IMR-90 (cell line): ENCODE measurements around the gene PSMG4. TPM values are rescaled to one million over a fixed set of nuclear protein-coding genes. Genes with fewer than 3 reads are reported as not detected.

Experiments used
- ATAC-seq: fragments of 200-7000 bp; cut with Tn5 transposase; 2 replicates; pipeline ENCODE4 v1.9.1; 2020; ENCODE audit warnings: low read depth, mild to moderate bottlenecking, moderate library complexity
- Bru-seq: library from RNA; stranded (reverse); fragments of 400-500 nt; gene quantifications from one replicate; lab custom pipeline; 2021; lab: Mats Ljungman, UMichigan
- BruChase-seq, 2 experiments: library from RNA; stranded (reverse); fragments of 400-500 nt; gene quantifications; one replicate each; lab custom pipeline; 2021; lab: Mats Ljungman, UMichigan
- BruUV-seq: library from RNA; stranded (reverse); fragments of 400-500 nt; replicated peaks from 2 replicates; lab custom pipeline; 2021; lab: Mats Ljungman, UMichigan
- CTCF ChIA-PET: fragments of 300-600 bp; formaldehyde crosslinking; extraction: SDS; loops from one replicate; lab custom pipeline; 2021; ENCODE audit warnings: antibody characterized with exemption; lab: Yijun Ruan, JAX
- POLR2A ChIA-PET: fragments of 300-600 bp; sonication (Branson Sonifier 250); formaldehyde crosslinking; loops from one replicate; lab custom pipeline; 2022; ENCODE audit warnings: antibody characterized with exemption; ENCODE audit not compliant: unreplicated experiment; lab: Charles Lee
- DNase-seq: peaks from one replicate; pipeline ENCODE4 v3.0.0; 2013
- H2AFZ ChIP-seq: replicated peaks from 2 replicates; pipeline ENCODE3; 2013; ENCODE audit warnings: low read length, mild to moderate bottlenecking; ENCODE audit not compliant: poor library complexity
- H2AK5ac ChIP-seq: 2 replicates; pipeline ENCODE4 v1.6.1; 2013; ENCODE audit warnings: low read depth, low read length, inconsistent platforms
- H2AK9ac ChIP-seq: replicated peaks from 2 replicates; pipeline ENCODE3; 2013; ENCODE audit warnings: mild to moderate bottlenecking, low read depth, low read length, moderate library complexity; ENCODE audit not compliant: poor library complexity
- H2BK120ac ChIP-seq: 2 replicates; pipeline ENCODE4 v1.6.1; 2013; ENCODE audit warnings: low read depth, low read length, inconsistent platforms
- H2BK15ac ChIP-seq: 3 replicates; pipeline ENCODE4 v1.6.1; 2013; ENCODE audit warnings: low read depth, low read length, inconsistent platforms
- H2BK20ac ChIP-seq: 2 replicates; pipeline ENCODE4 v1.6.1; 2013; ENCODE audit warnings: low read depth, mild to moderate bottlenecking, inconsistent platforms, low read length, moderate library complexity
- H2BK5ac ChIP-seq: 2 replicates; pipeline ENCODE4 v1.6.1; 2013; ENCODE audit warnings: mild to moderate bottlenecking, low read depth, low read length, inconsistent platforms; ENCODE audit not compliant: poor library complexity, severe bottlenecking
- H3K14ac ChIP-seq: replicated peaks from 2 replicates; pipeline ENCODE4 v1.6.1; 2013; ENCODE audit warnings: low read depth, low read length, inconsistent platforms
- H3K18ac ChIP-seq: 2 replicates; pipeline ENCODE4 v1.6.1; 2013; ENCODE audit warnings: low read depth, low read length, control low read depth
- H3K23ac ChIP-seq: 2 replicates; pipeline ENCODE4 v1.6.1; 2013; ENCODE audit warnings: low read depth, low read length, inconsistent platforms
- H3K27ac ChIP-seq: 2 replicates; pipeline ENCODE4 v1.5.1; 2013; ENCODE audit warnings: mild to moderate bottlenecking, control low read depth, low read length; ENCODE audit not compliant: insufficient read depth
- H3K27me3 ChIP-seq: 2 replicates; pipeline ENCODE4 v1.6.1; 2013; ENCODE audit warnings: low read length; ENCODE audit not compliant: control insufficient read depth, insufficient read depth
- H3K36me3 ChIP-seq: 2 replicates; pipeline ENCODE4 v1.6.1; 2013; ENCODE audit warnings: low read length, mixed read lengths; ENCODE audit not compliant: control insufficient read depth, insufficient read depth
- H3K4ac ChIP-seq: 2 replicates; pipeline ENCODE4 v1.6.1; 2013; ENCODE audit warnings: low read depth, low read length, inconsistent platforms
- H3K4me1 ChIP-seq: 2 replicates; pipeline ENCODE4 v1.6.1; 2013; ENCODE audit warnings: low read length, mixed read lengths; ENCODE audit not compliant: control insufficient read depth, insufficient read depth
- H3K4me2 ChIP-seq: 2 replicates; pipeline ENCODE4 v1.6.1; 2013; ENCODE audit warnings: low read depth, mild to moderate bottlenecking, control low read depth, low read length, moderate library complexity
- H3K4me3 ChIP-seq: 2 replicates; pipeline ENCODE4 v1.5.1; 2013; ENCODE audit warnings: low read depth, mild to moderate bottlenecking, control low read depth, low read length, moderate library complexity; ENCODE audit not compliant: insufficient read depth
- H3K56ac ChIP-seq: 2 replicates; pipeline ENCODE4 v1.6.1; 2013; ENCODE audit warnings: low read length, inconsistent platforms; ENCODE audit not compliant: insufficient read depth; ENCODE audit errors: extremely low read depth
- H3K79me1 ChIP-seq, 2 experiments: 2 replicates each; pipeline ENCODE4 v1.6.1; 2013; ENCODE audit warnings: low read length in 2 of 2, inconsistent platforms in 1 of 2, low read depth in 1 of 2
- H3K9ac ChIP-seq: 2 replicates; pipeline ENCODE4 v1.6.1; 2013; ENCODE audit warnings: low read depth, low read length, control low read depth
- H3K9me1 ChIP-seq: 2 replicates; pipeline ENCODE4 v1.6.1; 2013; ENCODE audit warnings: low read length, inconsistent platforms; ENCODE audit not compliant: insufficient read depth
- H3K9me3 ChIP-seq: 2 replicates; pipeline ENCODE4 v1.6.1; 2013; ENCODE audit warnings: low read length; ENCODE audit not compliant: control insufficient read depth, insufficient read depth
- H4K20me1 ChIP-seq: 2 replicates; pipeline ENCODE4 v1.6.1; 2013; ENCODE audit warnings: low read length, inconsistent platforms; ENCODE audit not compliant: insufficient read depth
- H4K5ac ChIP-seq: 2 replicates; pipeline ENCODE4 v1.6.1; 2013; ENCODE audit warnings: mild to moderate bottlenecking, low read depth, low read length, control low read depth
- H4K8ac ChIP-seq, 2 experiments: 2 replicates each; pipeline ENCODE4 v1.6.1; 2013; ENCODE audit warnings: low read depth in 2 of 2, low read length in 2 of 2, control low read depth in 1 of 2, inconsistent platforms in 1 of 2
- H4K91ac ChIP-seq: 2 replicates; pipeline ENCODE4 v1.6.1; 2013; ENCODE audit warnings: low read depth, low read length, inconsistent platforms; ENCODE audit not compliant: insufficient read depth
- MAZ ChIP-seq: IDR thresholded peaks from 2 replicates; pipeline ENCODE4 v1.6.1; 2012; ENCODE audit warnings: low read depth, mild to moderate bottlenecking, low read length, improper control_type of control experiment, moderate library complexity, borderline replicate concordance
- MXI1 ChIP-seq: IDR thresholded peaks from 2 replicates; pipeline ENCODE4 v1.6.1; 2012; ENCODE audit warnings: low read depth, mild to moderate bottlenecking, low read length, moderate library complexity, borderline replicate concordance
- POLR2A ChIP-seq: IDR thresholded peaks from 2 replicates; pipeline ENCODE4 v1.6.1; 2012; ENCODE audit warnings: mild to moderate bottlenecking, low read depth, low read length
- RCOR1 ChIP-seq: IDR thresholded peaks from 2 replicates; pipeline ENCODE4 v1.6.1; 2012; ENCODE audit warnings: mild to moderate bottlenecking, low read length, improper control_type of control experiment; ENCODE audit not compliant: insufficient replicate concordance
- SMC3 ChIP-seq: fragments of 150-350 bp; IDR thresholded peaks from 2 replicates; pipeline ENCODE4 v1.6.1; 2016; ENCODE audit warnings: low read depth, mild to moderate bottlenecking, antibody characterized with exemption, low read length, moderate library complexity
- WGBS, 2 experiments: methylation state at CpG; one replicate each; pipeline versions ENCODE4 v1.1.5 to v1.1.7; 2013; ENCODE audit warnings: missing lambda C conversion rate in 2 of 2; ENCODE audit not compliant: insufficient read length in 1 of 2; ENCODE audit errors: extremely low coverage in 2 of 2; 5-methylcytosine and 5-hydroxymethylcytosine counted together
- dilution Hi-C: fragments of 300-500 bp; cut with HindIII; formaldehyde crosslinking; loops from one replicate; pipeline ENCODE4 v1.14.3; 2018; ENCODE audit warnings: low sequenced_read_pairs; ENCODE audit not compliant: unreplicated experiment
- in situ Hi-C: fragments of 300-500 bp; cut with MboI; formaldehyde crosslinking; loops from 3 replicates; pipeline ENCODE4 v1.14.3; 2019; ENCODE audit warnings: low sequenced_read_pairs, inconsistent platforms, mixed read lengths
- intact Hi-C: fragments of 100-400 bp; cut with micrococcal nuclease; formaldehyde crosslinking; loops from 2 replicates; pipeline ENCODE4 v1.10.0; 2022
- long read RNA-seq: library from polyadenylated mRNA; unstranded; transcript quantifications from one replicate; pipeline ENCODE4 v2.0.0, GENCODE V29; 2021; ENCODE audit not compliant: unreplicated experiment
- polyA plus RNA-seq, 3 experiments: library from polyadenylated mRNA; depleted of rRNA; stranded (reverse); fragments of >200 nt; gene quantifications; 2 replicates each; pipeline ENCODE4 v1.2.3, GENCODE V29; 2012; ENCODE audit warnings: low replicate concordance in 1 of 3
- total RNA-seq: library from RNA; depleted of rRNA; stranded (reverse); fragments of >200 nt; gene quantifications from 2 replicates; pipeline ENCODE4 v1.2.3, GENCODE V29; 2012; rRNA removed

Gene PSMG4
- total RNA-seq (5.6 and 6.7 TPM in 2 replicates), polyA plus RNA-seq (2012; rRNA removed) (13.4 and 17.7 TPM in 2 replicates), Bru-seq, nascent RNA (percentile 45 among the genes with signal in this experiment), BruChase-seq, experiment 1, labeled RNA remaining after a 6-hour chase (percentile 54 among the genes with signal in this experiment), BruChase-seq, experiment 2, labeled RNA remaining after a 2-hour chase (percentile 63 among the genes with signal in this experiment)
- polyA plus RNA-seq (2012; cell fraction: cytosol; rRNA removed) = 34.8 and 53.3 TPM in 2 replicates
- 16.6 and 24.3 TPM in 2 replicates for polyA plus RNA-seq (2012; cell fraction: nucleus; rRNA removed; ENCODE audit: low replicate concordance)
- long read RNA-seq, transcript PSMG4-206 (3 exons, 838 nt) = major isoform, 10 of 17 reads
- long read RNA-seq, partial matches to known transcripts = 2 of 17 reads
- long read RNA-seq, other reads (novel, unspliced or antisense) = 2 of 17 reads

DNA sequence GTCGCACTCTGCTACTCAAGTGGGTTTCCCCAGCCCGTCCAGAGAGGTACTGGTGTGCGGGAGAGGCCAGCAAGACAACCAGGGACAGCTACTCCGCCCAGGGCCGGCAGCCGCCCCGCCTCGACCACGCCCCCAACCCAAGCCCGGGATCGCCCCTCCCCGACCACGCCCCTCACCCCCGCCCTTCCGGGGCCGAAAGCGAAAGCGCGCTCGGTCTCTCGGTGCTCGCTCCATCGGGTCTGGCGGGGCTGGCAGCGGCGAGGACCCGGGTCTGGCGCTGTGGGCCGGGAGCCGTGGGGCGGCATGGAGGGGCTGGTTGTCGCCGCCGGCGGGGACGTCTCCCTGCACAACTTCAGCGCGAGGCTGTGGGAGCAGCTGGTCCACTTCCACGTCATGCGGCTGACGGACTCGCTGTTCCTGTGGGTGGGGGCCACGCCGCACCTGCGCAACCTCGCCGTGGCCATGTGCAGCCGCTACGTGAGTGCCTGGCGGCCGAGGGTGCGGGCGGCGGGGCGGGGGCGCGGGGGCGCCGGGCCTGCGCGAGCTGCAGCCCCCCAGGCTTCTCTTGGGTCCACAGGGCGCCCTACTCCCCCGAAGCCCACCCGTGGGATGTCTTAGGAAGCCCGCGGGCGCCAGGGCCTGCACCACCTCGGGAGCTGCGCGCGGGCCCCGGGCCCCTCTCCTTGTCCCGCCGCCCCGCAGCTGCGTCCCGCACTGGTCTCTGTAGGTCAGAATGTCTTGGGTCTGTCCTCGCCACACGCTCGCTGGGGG lies at the start of gene PSMG4:
TSS of gene PSMG4 (plus strand) at position 228 of the 771 bp plus-strand sequence. CDS start at position 304, 76 bp downstream.
- Histone ChIP-seq H3K27me3 (peaks cover 1% of the 10 kb centered on the region; the same call in 1 of the 2 replicates), H2BK5ac (peak within 1 kb of the TSS; percentile 84), H4K91ac (peak within 1 kb of the TSS; percentile 69), H3K27ac (peak within 1 kb of the TSS; percentile 85), H2BK120ac (peak within 1 kb of the TSS; percentile 38; the same call in 1 of the 2 replicates), H2AFZ (peak within 1 kb of the TSS; percentile 98), H3K4me3 (peak within 1 kb of the TSS; percentile 99), H3K4ac (peak within 1 kb of the TSS; percentile 87), H3K36me3 (peaks cover 4% of the 10 kb centered on the region), H2AK5ac (peak within 1 kb of the TSS; percentile 73), H4K5ac (peak within 1 kb of the TSS; percentile 62), H3K14ac (peak within 1 kb of the TSS; percentile 76), H3K4me1 (peaks cover 3% of the 10 kb centered on the region; the same call in 1 of the 2 replicates), H2AK9ac (peak within 1 kb of the TSS; percentile 84), H2BK15ac (no peak within 1 kb of the TSS), H3K56ac (peak within 1 kb of the TSS; percentile 76), H3K9ac (peak within 1 kb of the TSS; percentile 88), H4K20me1 (peaks cover 28% of the 10 kb centered on the region), H3K18ac (peak within 1 kb of the TSS; percentile 49; the same call in 1 of the 2 replicates), H3K79me1 (peaks cover 21 to 43% of the 10 kb centered on the region in 2 experiments; a peak in 3 of 4 replicates), H3K23ac (peak within 1 kb of the TSS; percentile 92), H2BK20ac (no peak within 1 kb of the TSS), H3K4me2 (peak within 1 kb of the TSS; percentile 91), H4K8ac (peak within 1 kb of the TSS in 1 of 2 experiments; percentile 91; a peak in 3 of 4 replicates), H3K9me1 (peaks cover 3% of the 10 kb centered on the region; the same call in 1 of the 2 replicates), H3K9me3 (no peaks in the 10 kb centered on the region)
- dilution Hi-C loops = no loop called here
- WGBS, 2 experiments = 0% methylated on average over 30 of the region's 80 CpGs; no CpG with 5 or more reads in 1 of the 2 experiments
- ChIA-PET POLR2A (interaction anchor here (0.6 kb wide), 1 partner anchor 133 kb away, joined by 12 read pairs; no protein-coding TSS in a partner anchor), CTCF (interaction anchor here (1.2 kb wide), 1 partner anchor 133 kb away, joined by 4 read pairs; no protein-coding TSS in a partner anchor)
- in situ Hi-C loops = loop anchor here (10.0 kb wide), 1 partner anchor 264 kb away; the partner anchor contains the start of gene NQO2
- peak; percentile 16; the same call in 1 of the 2 replicates for TF ChIP-seq SMC3
- TF ChIP-seq POLR2A = peak; percentile 61
- TF ChIP-seq MXI1 = peak; percentile 92
- TF ChIP-seq RCOR1 = no peak
- TF ChIP-seq MAZ = peak; percentile 94
- BruUV-seq = no TSS peak
- intact Hi-C loops = loop anchor here (2.0 to 5.0 kb wide), 3 partner anchors 102 to 192 kb away; partner anchors contain the start of genes RIPK1 and TUBB2A
- DNase-seq (peak; percentile 82), ATAC-seq (peak; percentile 96)
